ENCODE data around the gene PRKG2. TPM values are rescaled to one million over a fixed set of nuclear protein-coding genes. Genes with fewer than 3 reads are reported as not detected.

Gene PRKG2
- total and polyA plus RNA-seq, 2 donors (not counting 3 experiments of a cell fraction or from before 2014, with no cell fraction given): not detected

DNA sequence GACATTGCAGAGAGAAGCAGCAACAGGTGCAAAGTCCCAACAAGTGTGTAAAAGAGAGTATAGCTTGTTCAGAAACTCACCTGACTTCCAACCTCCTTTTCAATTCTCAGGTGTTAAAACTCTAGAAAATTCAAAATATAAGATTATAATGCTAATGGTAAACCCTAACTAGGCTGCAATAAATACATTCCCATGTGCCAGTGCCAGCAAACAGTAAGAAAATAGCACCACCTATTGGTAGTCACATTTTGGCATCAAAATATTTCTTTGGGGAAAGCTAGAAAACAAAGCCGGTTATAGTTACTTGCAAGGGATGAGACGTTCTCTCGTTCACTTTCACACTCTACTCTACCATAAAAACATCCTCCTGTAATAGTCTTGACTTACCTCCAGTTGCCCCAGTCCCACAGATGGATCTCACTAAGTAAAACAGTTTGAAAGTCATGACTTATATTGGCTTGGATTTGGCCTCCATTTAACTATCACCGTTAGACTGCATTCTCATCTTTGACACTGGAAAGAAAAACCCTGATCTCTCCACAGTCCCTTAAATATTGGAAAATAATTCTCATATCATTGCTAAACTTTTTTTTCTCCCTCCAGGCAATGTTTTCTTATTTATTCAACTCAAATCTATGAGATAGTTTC is 174.9 kb downstream of the PRKG2 start:
- Histone ChIP-seq H3K4me2 (ENCODE audit: insufficient read depth, low read length) (no peak overlapping the region), H3K4me3 (replicated peaks in 1 of 3; ENCODE audit: insufficient read depth in 1 of 3, low read depth in 1 of 3, low read length in 3 of 3) (no peak overlapping the region), H3K9ac (replicated peaks; ENCODE audit: extremely low read depth, insufficient read depth, low read length) (no peak overlapping the region), H4K20me1 (replicated peaks; ENCODE audit: control insufficient read depth, extremely low read depth, insufficient read depth, low read length) (no peaks in the 10 kb centered on the region), H2AFZ (ENCODE audit: low read depth, low read length) (no peak overlapping the region), H3K4me1 (ENCODE audit: control insufficient read depth, extremely low read depth, insufficient read depth, low read length) (no peaks in the 10 kb centered on the region), H3K9me3 (replicated peaks; ENCODE audit: control insufficient read depth, insufficient read depth, low read length) (no peaks in the 10 kb centered on the region), H3K79me2 (ENCODE audit: control insufficient read depth, insufficient read depth, low read length) (no peaks in the 10 kb centered on the region), H3K27ac (ENCODE audit: insufficient read depth, low read depth, low read length) (no peak overlapping the region), H3K27me3 (ENCODE audit: control insufficient read depth in 2 of 2, insufficient read depth in 2 of 2, low read length in 2 of 2) (no peaks in the 10 kb centered on the region), H3K9me1 (replicated peaks; ENCODE audit: control insufficient read depth, extremely low read depth, insufficient read depth, low read length) (no peaks in the 10 kb centered on the region), H3K36me3 (ENCODE audit: control insufficient read depth in 2 of 2, extremely low read depth in 1 of 2, insufficient read depth in 2 of 2, low read length in 2 of 2) (no peaks in the 10 kb centered on the region)
- no peak for TF ChIP-seq GATA2 (IDR thresholded peaks at IDR 0.05; ENCODE audit: insufficient read depth, insufficient read length, low read depth, low read length)
- peak; percentile 26 to 38 for TF ChIP-seq CTCF (IDR thresholded peaks at IDR 0.05; ENCODE audit: extremely low read depth in 1 of 2, insufficient read depth in 1 of 2, low read depth in 1 of 2, low read length in 2 of 2)
- peak; percentile 12 for DNase-seq (ENCODE audit: low read depth, low spot score)
- CTCF ChIA-PET: interaction anchor here (0.6 to 2.4 kb wide), 16 partner anchors 9 to 837 kb away, joined by 3 to 21 read pairs (median 4); partner anchors contain the start of gene BMP3
- POLR2A ChIA-PET: no interaction called here
- dilution Hi-C loops (cut with MboI; ENCODE audit: extremely low pct_ligation_motif_present, low sequenced_read_pairs) (no loop called here), intact Hi-C loops (cut with micrococcal nuclease) (loop anchor here (2.0 kb wide), 1 partner anchor 679 kb away; no protein-coding TSS in a partner anchor)
- FAIRE-seq: no peak
- no TSS peak for BruUV-seq (replicated peaks)

DNA sequence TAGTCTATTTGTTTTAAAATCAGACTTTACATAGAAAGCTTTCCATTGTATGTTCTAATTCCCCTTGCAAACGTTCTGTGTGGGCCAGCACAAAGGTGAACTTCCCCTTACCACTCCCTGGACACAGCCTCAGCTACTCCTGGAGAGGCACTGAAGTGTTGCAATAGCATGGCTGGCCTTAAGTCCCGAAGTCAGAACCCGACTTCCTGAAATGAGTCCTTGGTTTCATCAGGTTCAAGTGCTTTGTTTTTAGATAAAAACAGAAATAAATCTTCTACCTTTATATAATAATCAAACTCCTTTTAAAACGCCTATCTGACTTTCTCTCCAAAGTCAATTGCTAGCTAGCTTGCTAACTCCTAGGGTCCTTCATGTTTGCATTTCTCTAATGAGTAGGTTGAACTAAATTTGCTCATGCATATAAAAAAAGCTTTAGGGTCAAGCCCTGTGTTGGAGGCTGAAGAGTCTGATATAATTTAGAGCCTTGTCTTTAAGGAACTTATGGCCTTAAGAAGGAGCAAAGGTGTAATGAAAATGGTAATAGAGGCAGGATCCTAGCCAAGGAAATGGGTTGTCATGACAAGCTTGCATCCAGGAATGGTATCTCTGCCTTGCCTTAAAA is 175.6 kb downstream of the PRKG2 start:
- H3K9ac ChIP-seq (replicated peaks; ENCODE audit: extremely low read depth, insufficient read depth, low read length): no peak overlapping the region
- dilution Hi-C loops (cut with MboI; ENCODE audit: extremely low pct_ligation_motif_present, low sequenced_read_pairs): no loop called here
- no peak for TF ChIP-seq GATA2 (IDR thresholded peaks at IDR 0.05; ENCODE audit: insufficient read depth, insufficient read length, low read depth, low read length)
- no peak for TF ChIP-seq EZH2 (IDR thresholded peaks at IDR 0.05; ENCODE audit: borderline replicate concordance, low read depth, low read length, severe bottlenecking)
- ChIA-PET POLR2A (no interaction called here), CTCF (interaction anchor here (0.9 to 2.4 kb wide), 12 partner anchors 9 to 821 kb away, joined by 3 to 21 read pairs (median 4); partner anchors contain the start of gene BMP3)
- no peaks in the 10 kb centered on the region for H3K9me1 ChIP-seq (replicated peaks; ENCODE audit: control insufficient read depth, extremely low read depth, insufficient read depth, low read length)
- H3K36me3 ChIP-seq (ENCODE audit: control insufficient read depth in 2 of 2, extremely low read depth in 1 of 2, insufficient read depth in 2 of 2, low read length in 2 of 2): no peaks in the 10 kb centered on the region
- no peak overlapping the region for H3K4me2 ChIP-seq (ENCODE audit: insufficient read depth, low read length)
- no TSS peak for BruUV-seq (replicated peaks)
- H3K27me3 ChIP-seq (ENCODE audit: control insufficient read depth in 2 of 2, insufficient read depth in 2 of 2, low read length in 2 of 2): no peaks in the 10 kb centered on the region
- FAIRE-seq (no peak), DNase-seq (ENCODE audit: low read depth, low spot score) (no peak)
- no peak overlapping the region for H3K4me3 ChIP-seq (replicated peaks in 1 of 3; ENCODE audit: insufficient read depth in 1 of 3, low read depth in 1 of 3, low read length in 3 of 3)
- no peaks in the 10 kb centered on the region for H3K9me3 ChIP-seq (replicated peaks; ENCODE audit: control insufficient read depth, insufficient read depth, low read length)
- no peaks in the 10 kb centered on the region for H3K79me2 ChIP-seq (ENCODE audit: control insufficient read depth, insufficient read depth, low read length)
- no peak overlapping the region for H2AFZ ChIP-seq (ENCODE audit: low read depth, low read length)
- intact Hi-C loops (cut with micrococcal nuclease): no loop called here
- H4K20me1 ChIP-seq (replicated peaks; ENCODE audit: control insufficient read depth, extremely low read depth, insufficient read depth, low read length): no peaks in the 10 kb centered on the region
- H3K4me1 ChIP-seq (ENCODE audit: control insufficient read depth, extremely low read depth, insufficient read depth, low read length): no peaks in the 10 kb centered on the region
- H3K27ac ChIP-seq (ENCODE audit: insufficient read depth, low read depth, low read length): no peak overlapping the region

Measured in endothelial cell of umbilical vein (primary cell).